ENCODE results near the gene OTOG. TPM values are rescaled to one million over a fixed set of nuclear protein-coding genes. Genes with fewer than 3 reads are reported as not detected.

Gene OTOG, protein sequence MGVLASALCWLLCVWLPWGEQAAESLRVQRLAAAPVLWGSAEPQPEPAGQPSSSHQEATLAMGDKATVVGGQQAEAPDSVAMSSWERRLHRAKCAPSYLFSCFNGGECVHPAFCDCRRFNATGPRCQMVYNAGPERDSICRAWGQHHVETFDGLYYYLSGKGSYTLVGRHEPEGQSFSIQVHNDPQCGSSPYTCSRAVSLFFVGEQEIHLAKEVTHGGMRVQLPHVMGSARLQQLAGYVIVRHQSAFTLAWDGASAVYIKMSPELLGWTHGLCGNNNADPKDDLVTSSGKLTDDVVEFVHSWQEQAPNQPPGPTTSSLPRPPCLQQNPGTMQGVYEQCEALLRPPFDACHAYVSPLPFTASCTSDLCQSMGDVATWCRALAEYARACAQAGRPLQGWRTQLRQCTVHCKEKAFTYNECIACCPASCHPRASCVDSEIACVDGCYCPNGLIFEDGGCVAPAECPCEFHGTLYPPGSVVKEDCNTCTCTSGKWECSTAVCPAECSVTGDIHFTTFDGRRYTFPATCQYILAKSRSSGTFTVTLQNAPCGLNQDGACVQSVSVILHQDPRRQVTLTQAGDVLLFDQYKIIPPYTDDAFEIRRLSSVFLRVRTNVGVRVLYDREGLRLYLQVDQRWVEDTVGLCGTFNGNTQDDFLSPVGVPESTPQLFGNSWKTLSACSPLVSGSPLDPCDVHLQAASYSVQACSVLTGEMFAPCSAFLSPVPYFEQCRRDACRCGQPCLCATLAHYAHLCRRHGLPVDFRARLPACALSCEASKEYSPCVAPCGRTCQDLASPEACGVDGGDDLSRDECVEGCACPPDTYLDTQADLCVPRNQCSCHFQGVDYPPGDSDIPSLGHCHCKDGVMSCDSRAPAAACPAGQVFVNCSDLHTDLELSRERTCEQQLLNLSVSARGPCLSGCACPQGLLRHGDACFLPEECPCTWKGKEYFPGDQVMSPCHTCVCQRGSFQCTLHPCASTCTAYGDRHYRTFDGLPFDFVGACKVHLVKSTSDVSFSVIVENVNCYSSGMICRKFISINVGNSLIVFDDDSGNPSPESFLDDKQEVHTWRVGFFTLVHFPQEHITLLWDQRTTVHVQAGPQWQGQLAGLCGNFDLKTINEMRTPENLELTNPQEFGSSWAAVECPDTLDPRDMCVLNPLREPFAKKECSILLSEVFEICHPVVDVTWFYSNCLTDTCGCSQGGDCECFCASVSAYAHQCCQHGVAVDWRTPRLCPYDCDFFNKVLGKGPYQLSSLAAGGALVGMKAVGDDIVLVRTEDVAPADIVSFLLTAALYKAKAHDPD (N-terminal part only)
- not detected for total RNA-seq

DNA sequence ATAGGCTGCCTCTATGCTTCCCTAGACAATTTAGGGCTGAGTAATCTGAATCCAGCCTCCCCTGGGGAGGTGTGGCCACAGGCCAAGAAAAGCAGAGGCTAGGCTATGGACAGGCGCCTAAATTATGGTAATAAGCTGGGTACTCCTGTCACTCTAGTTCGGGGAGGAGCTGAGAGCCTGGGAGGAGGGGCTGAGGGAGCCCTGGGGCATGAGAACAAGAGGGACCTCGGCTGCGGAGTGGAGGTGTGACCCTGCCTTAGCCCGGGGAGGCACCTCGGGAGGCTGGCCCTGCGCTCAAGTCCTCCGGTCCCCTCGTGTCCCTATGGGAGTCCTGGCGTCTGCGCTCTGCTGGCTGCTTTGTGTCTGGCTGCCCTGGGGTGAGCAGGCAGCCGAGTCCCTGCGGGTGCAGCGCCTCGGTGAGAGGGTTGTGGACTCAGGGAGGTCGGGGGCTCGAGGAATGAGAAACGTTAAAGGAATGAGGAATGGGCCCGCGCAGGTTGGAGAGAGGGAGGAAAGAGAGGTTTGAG lies at the start of gene OTOG:
TSS of gene OTOG (plus strand) at position 209 of the 527 bp plus-strand sequence. CDS start at position 323, 114 bp downstream.
- no peaks in the 10 kb centered on the region for H3K36me3 ChIP-seq
- peaks cover 6% of the 10 kb centered on the region for H3K4me1 ChIP-seq
- intact Hi-C loops (cut with DNase I): no loop called here
- H3K27me3 ChIP-seq: no peaks in the 10 kb centered on the region
- H3K9me3 ChIP-seq: no peaks in the 10 kb centered on the region
- no peak within 1 kb of the TSS for H3K4me3 ChIP-seq
- TF ChIP-seq, protein P1, sequence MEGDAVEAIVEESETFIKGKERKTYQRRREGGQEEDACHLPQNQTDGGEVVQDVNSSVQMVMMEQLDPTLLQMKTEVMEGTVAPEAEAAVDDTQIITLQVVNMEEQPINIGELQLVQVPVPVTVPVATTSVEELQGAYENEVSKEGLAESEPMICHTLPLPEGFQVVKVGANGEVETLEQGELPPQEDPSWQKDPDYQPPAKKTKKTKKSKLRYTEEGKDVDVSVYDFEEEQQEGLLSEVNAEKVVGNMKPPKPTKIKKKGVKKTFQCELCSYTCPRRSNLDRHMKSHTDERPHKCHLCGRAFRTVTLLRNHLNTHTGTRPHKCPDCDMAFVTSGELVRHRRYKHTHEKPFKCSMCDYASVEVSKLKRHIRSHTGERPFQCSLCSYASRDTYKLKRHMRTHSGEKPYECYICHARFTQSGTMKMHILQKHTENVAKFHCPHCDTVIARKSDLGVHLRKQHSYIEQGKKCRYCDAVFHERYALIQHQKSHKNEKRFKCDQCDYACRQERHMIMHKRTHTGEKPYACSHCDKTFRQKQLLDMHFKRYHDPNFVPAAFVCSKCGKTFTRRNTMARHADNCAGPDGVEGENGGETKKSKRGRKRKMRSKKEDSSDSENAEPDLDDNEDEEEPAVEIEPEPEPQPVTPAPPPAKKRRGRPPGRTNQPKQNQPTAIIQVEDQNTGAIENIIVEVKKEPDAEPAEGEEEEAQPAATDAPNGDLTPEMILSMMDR (IDR thresholded peaks at IDR 0.05): no peak
- no peak for TF ChIP-seq POLR2AphosphoS5 (IDR thresholded peaks at IDR 0.05; ENCODE audit: insufficient read depth in 1 of 2, low read depth in 1 of 2)
- no peak for TF ChIP-seq POLR2A (IDR thresholded peaks at IDR 0.05)
- H3K27ac ChIP-seq: no peak within 1 kb of the TSS
- DNase-seq (ENCODE audit: extremely low spot score in 2 of 2): no peak

DNA sequence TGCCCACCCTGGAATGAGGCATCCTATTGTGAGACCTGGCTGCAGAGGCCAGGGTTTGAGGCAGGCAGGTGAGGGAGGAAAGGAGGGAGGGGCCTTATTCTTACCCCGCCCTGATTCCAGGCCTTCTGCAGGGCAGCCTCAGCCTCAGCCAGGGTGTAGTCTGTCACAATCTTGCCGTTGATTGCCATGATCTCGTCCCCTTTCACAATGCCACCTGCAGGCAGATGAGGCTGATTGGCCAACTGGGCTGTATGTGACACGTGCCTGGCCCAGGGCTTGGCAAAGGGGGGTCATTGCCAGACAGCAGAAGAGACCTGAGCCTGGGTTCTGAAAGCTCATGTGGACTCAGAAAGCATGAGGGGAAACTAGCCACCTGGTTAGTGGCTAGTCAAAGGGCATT lies 49.0 kb upstream of the OTOG start:
- H3K9me3 ChIP-seq: no peaks in the 10 kb centered on the region
- no peak overlapping the region for H3K4me3 ChIP-seq
- intact Hi-C loops (cut with DNase I): no loop called here
- H3K4me1 ChIP-seq: no peaks in the 10 kb centered on the region
- H3K27me3 ChIP-seq: no peaks in the 10 kb centered on the region
- no peak overlapping the region for H3K27ac ChIP-seq
- H3K36me3 ChIP-seq: no peaks in the 10 kb centered on the region
- TF ChIP-seq POLR2A (IDR thresholded peaks at IDR 0.05): no peak
- TF ChIP-seq POLR2AphosphoS5 (IDR thresholded peaks at IDR 0.05; ENCODE audit: insufficient read depth in 1 of 2, low read depth in 1 of 2): no peak
- TF ChIP-seq, protein P1 (IDR thresholded peaks at IDR 0.05): no peak
- DNase-seq (ENCODE audit: extremely low spot score in 2 of 2): no peak

DNA sequence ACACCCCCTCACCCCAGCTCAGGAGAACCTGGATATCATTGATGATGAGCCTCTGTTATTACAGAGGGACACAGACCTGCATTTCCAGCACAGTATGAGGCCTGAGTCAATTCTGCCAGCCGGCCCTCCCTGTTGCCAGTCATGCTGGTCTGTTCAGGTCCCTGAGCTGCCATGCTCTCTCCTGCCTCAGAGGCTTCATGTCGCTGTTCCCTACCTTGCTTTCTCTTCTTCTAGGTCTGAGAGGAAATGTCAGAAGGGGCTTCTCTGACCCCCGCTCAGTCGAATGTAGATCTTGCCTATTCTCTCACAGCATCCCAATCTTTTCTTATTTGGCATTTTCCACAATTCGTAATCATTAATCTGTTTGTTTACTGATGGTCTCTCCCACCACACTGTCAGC lies 48.6 kb upstream of the OTOG start:
- intact Hi-C loops (cut with DNase I): no loop called here
- H3K4me1 ChIP-seq: no peaks in the 10 kb centered on the region

DNA sequence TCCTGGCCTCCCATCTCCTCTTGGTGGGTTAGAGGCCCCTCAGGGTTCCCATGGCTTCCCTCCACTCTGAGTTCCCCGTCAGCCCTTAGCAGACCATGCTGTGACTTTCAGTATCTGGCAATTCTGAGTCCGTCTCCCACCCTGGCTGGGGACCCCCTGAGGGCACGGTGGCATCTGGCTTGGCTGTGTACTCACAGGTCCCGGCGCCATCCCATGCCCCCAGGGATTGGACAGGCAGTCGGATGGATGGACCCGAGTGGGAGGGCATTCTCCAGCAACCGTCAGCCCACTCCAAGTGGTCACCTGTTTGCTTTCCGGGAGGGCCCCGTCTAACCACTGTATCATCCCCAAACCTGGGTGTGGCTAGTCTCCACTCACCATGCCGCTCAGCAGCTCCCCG lies 46.4 kb upstream of the OTOG start:
- no peaks in the 10 kb centered on the region for H3K27me3 ChIP-seq
- H3K27ac ChIP-seq: no peak overlapping the region
- TF ChIP-seq POLR2A (IDR thresholded peaks at IDR 0.05): no peak
- TF ChIP-seq, protein P1 (IDR thresholded peaks at IDR 0.05): no peak
- no peak for TF ChIP-seq POLR2AphosphoS5 (IDR thresholded peaks at IDR 0.05; ENCODE audit: insufficient read depth in 1 of 2, low read depth in 1 of 2)
- no peaks in the 10 kb centered on the region for H3K4me1 ChIP-seq
- no peaks in the 10 kb centered on the region for H3K36me3 ChIP-seq
- DNase-seq (ENCODE audit: extremely low spot score in 2 of 2): no peak
- H3K9me3 ChIP-seq: no peaks in the 10 kb centered on the region
- H3K4me3 ChIP-seq: no peak overlapping the region
- intact Hi-C loops (cut with DNase I): no loop called here

More for the DNA sequence above, 48.6 kb upstream of the OTOG start:
- TF ChIP-seq POLR2AphosphoS5 (IDR thresholded peaks at IDR 0.05; ENCODE audit: insufficient read depth in 1 of 2, low read depth in 1 of 2) (no peak), POLR2A (IDR thresholded peaks at IDR 0.05) (no peak)
- TF ChIP-seq, protein P1 (IDR thresholded peaks at IDR 0.05): no peak
- Histone ChIP-seq H3K27me3 (no peaks in the 10 kb centered on the region), H3K4me3 (no peak overlapping the region), H3K36me3 (no peaks in the 10 kb centered on the region), H3K27ac (no peak overlapping the region), H3K9me3 (no peaks in the 10 kb centered on the region)
- DNase-seq (ENCODE audit: extremely low spot score in 2 of 2): no peak

Data from vagina (tissue), 2 donors.